ENCODE results near the gene EFCAB5. TPM values are rescaled to one million over a fixed set of nuclear protein-coding genes. Genes with fewer than 3 reads are reported as not detected.
A peak's percentile ranks its signal among the peaks of the same experiment; 100 is the strongest.
"Not testable (repeated sequence)": the region's sequence is repeated elsewhere in the genome, so short reads cannot be mapped to it uniquely, and the experiment has no call there.

Gene EFCAB5
- total RNA-seq, 1 experiment from 2014 or later: 0.07 TPM

GRCh38 chr17:30082773-30083172 is 141.3 kb downstream of the EFCAB5 start:
- Histone ChIP-seq H3K36me3 (ENCODE audit: insufficient read depth, low read length) (no peaks in the 10 kb centered on the region), H3K27me3 (ENCODE audit: low read length) (no peaks in the 10 kb centered on the region), H3K9ac (ENCODE audit: low read length) (no peak overlapping the region), H3K4me3 (ENCODE audit: low read length) (no peak overlapping the region), H3K27ac (ENCODE audit: low read length) (no peak overlapping the region), H3K4me1 (ENCODE audit: low read length) (no peaks in the 10 kb centered on the region), H3K9me3 (ENCODE audit: low read length) (no peaks in the 10 kb centered on the region), H2AFZ (ENCODE audit: low read length) (no peak overlapping the region), H3K4me2 (ENCODE audit: low read depth, low read length, poor library complexity, severe bottlenecking) (no peak overlapping the region), H3K79me2 (ENCODE audit: low read length) (no peaks in the 10 kb centered on the region), H4K20me1 (ENCODE audit: insufficient read depth, low read depth, low read length) (no peaks in the 10 kb centered on the region), H3K9me2 (replicated peaks; ENCODE audit: insufficient read depth, low read length) (no peaks in the 10 kb centered on the region)
- DNase-seq: no peak

- Histone ChIP-seq H3K27me3 (ENCODE audit: low read length) (no peaks in the 10 kb centered on the region), H3K4me3 (ENCODE audit: low read length) (no peak overlapping the region), H3K4me2 (ENCODE audit: low read depth, low read length, poor library complexity, severe bottlenecking) (no peak overlapping the region), H3K9me3 (ENCODE audit: low read length) (no peaks in the 10 kb centered on the region), H3K27ac (ENCODE audit: low read length) (no peak overlapping the region), H2AFZ (ENCODE audit: low read length) (no peak overlapping the region), H3K79me2 (ENCODE audit: low read length) (no peaks in the 10 kb centered on the region), H3K9me2 (replicated peaks; ENCODE audit: insufficient read depth, low read length) (no peaks in the 10 kb centered on the region), H4K20me1 (ENCODE audit: insufficient read depth, low read depth, low read length) (no peaks in the 10 kb centered on the region), H3K4me1 (ENCODE audit: low read length) (no peaks in the 10 kb centered on the region), H3K36me3 (ENCODE audit: insufficient read depth, low read length) (no peaks in the 10 kb centered on the region), H3K9ac (ENCODE audit: low read length) (no peak overlapping the region)
- DNase-seq: no peak
Observed at GRCh38 chr17:30084788-30085187, 143.4 kb downstream of the EFCAB5 start.

GRCh38 chr17:30086896-30087295 is 145.5 kb downstream of the EFCAB5 start:
- no peaks in the 10 kb centered on the region for H4K20me1 ChIP-seq (ENCODE audit: insufficient read depth, low read depth, low read length)
- no peaks in the 10 kb centered on the region for H3K36me3 ChIP-seq (ENCODE audit: insufficient read depth, low read length)
- H3K27ac ChIP-seq (ENCODE audit: low read length): no peak overlapping the region
- no peaks in the 10 kb centered on the region for H3K27me3 ChIP-seq (ENCODE audit: low read length)
- no peak overlapping the region for H2AFZ ChIP-seq (ENCODE audit: low read length)
- no peaks in the 10 kb centered on the region for H3K4me1 ChIP-seq (ENCODE audit: low read length)
- H3K4me2 ChIP-seq (ENCODE audit: low read depth, low read length, poor library complexity, severe bottlenecking): no peak overlapping the region
- no peaks in the 10 kb centered on the region for H3K79me2 ChIP-seq (ENCODE audit: low read length)
- H3K9me3 ChIP-seq (ENCODE audit: low read length): no peaks in the 10 kb centered on the region
- no peak overlapping the region for H3K4me3 ChIP-seq (ENCODE audit: low read length)
- no peak for DNase-seq
- no peak overlapping the region for H3K9ac ChIP-seq (ENCODE audit: low read length)
- H3K9me2 ChIP-seq (replicated peaks; ENCODE audit: insufficient read depth, low read length): no peaks in the 10 kb centered on the region

- DNase-seq; H3K36me3 ChIP-seq (ENCODE audit: insufficient read depth, low read length); H3K4me3 ChIP-seq (ENCODE audit: low read length); H3K9ac ChIP-seq (ENCODE audit: low read length); H4K20me1 ChIP-seq (ENCODE audit: insufficient read depth, low read depth, low read length); H2AFZ ChIP-seq (ENCODE audit: low read length); H3K9me2 ChIP-seq (replicated peaks; ENCODE audit: insufficient read depth, low read length); H3K27me3 ChIP-seq (ENCODE audit: low read length); H3K27ac ChIP-seq (ENCODE audit: low read length); H3K79me2 ChIP-seq (ENCODE audit: low read length); H3K4me1 ChIP-seq (ENCODE audit: low read length); H3K9me3 ChIP-seq (ENCODE audit: low read length); H3K4me2 ChIP-seq (ENCODE audit: low read depth, low read length, poor library complexity, severe bottlenecking): not testable (repeated sequence)
Observed at GRCh38 chr17:30087431-30087830, 146.0 kb downstream of the EFCAB5 start.

GRCh38 chr17:30091121-30091670 is 149.8 kb downstream of the EFCAB5 start:
- no peak overlapping the region for H3K9ac ChIP-seq (ENCODE audit: low read length)
- no peak overlapping the region for H2AFZ ChIP-seq (ENCODE audit: low read length)
- no peaks in the 10 kb centered on the region for H3K79me2 ChIP-seq (ENCODE audit: low read length)
- H3K27ac ChIP-seq (ENCODE audit: low read length): no peak overlapping the region
- no peaks in the 10 kb centered on the region for H4K20me1 ChIP-seq (ENCODE audit: insufficient read depth, low read depth, low read length)
- H3K4me1 ChIP-seq (ENCODE audit: low read length): no peaks in the 10 kb centered on the region
- no peaks in the 10 kb centered on the region for H3K9me3 ChIP-seq (ENCODE audit: low read length)
- no peak overlapping the region for H3K4me3 ChIP-seq (ENCODE audit: low read length)
- no peak overlapping the region for H3K4me2 ChIP-seq (ENCODE audit: low read depth, low read length, poor library complexity, severe bottlenecking)
- H3K36me3 ChIP-seq (ENCODE audit: insufficient read depth, low read length): no peaks in the 10 kb centered on the region
- H3K9me2 ChIP-seq (replicated peaks; ENCODE audit: insufficient read depth, low read length): no peaks in the 10 kb centered on the region
- H3K27me3 ChIP-seq (ENCODE audit: low read length): no peaks in the 10 kb centered on the region
- DNase-seq: no peak

- Histone ChIP-seq H3K9me3 (ENCODE audit: low read length) (no peaks in the 10 kb centered on the region), H3K4me1 (ENCODE audit: low read length) (no peaks in the 10 kb centered on the region), H3K36me3 (ENCODE audit: insufficient read depth, low read length) (no peaks in the 10 kb centered on the region), H3K79me2 (ENCODE audit: low read length) (no peaks in the 10 kb centered on the region), H3K4me2 (ENCODE audit: low read depth, low read length, poor library complexity, severe bottlenecking) (no peak overlapping the region), H3K27me3 (ENCODE audit: low read length) (no peaks in the 10 kb centered on the region), H2AFZ (ENCODE audit: low read length) (no peak overlapping the region), H3K27ac (ENCODE audit: low read length) (no peak overlapping the region), H3K4me3 (ENCODE audit: low read length) (no peak overlapping the region), H3K9me2 (replicated peaks; ENCODE audit: insufficient read depth, low read length) (no peaks in the 10 kb centered on the region), H4K20me1 (ENCODE audit: insufficient read depth, low read depth, low read length) (no peaks in the 10 kb centered on the region), H3K9ac (ENCODE audit: low read length) (no peak overlapping the region)
- DNase-seq: no peak
Observed at GRCh38 chr17:30091771-30092170, 150.3 kb downstream of the EFCAB5 start.

- Histone ChIP-seq H3K4me2 (ENCODE audit: low read depth, low read length, poor library complexity, severe bottlenecking) (no peak overlapping the region), H3K4me3 (ENCODE audit: low read length) (no peak overlapping the region), H3K9ac (ENCODE audit: low read length) (no peak overlapping the region), H3K27me3 (ENCODE audit: low read length) (no peaks in the 10 kb centered on the region), H3K36me3 (ENCODE audit: insufficient read depth, low read length) (no peaks in the 10 kb centered on the region), H4K20me1 (ENCODE audit: insufficient read depth, low read depth, low read length) (no peaks in the 10 kb centered on the region), H3K9me3 (ENCODE audit: low read length) (no peaks in the 10 kb centered on the region), H3K79me2 (ENCODE audit: low read length) (no peaks in the 10 kb centered on the region), H2AFZ (ENCODE audit: low read length) (no peak overlapping the region), H3K4me1 (ENCODE audit: low read length) (no peaks in the 10 kb centered on the region), H3K27ac (ENCODE audit: low read length) (no peak overlapping the region), H3K9me2 (replicated peaks; ENCODE audit: insufficient read depth, low read length) (no peaks in the 10 kb centered on the region)
- DNase-seq: no peak
Observed at GRCh38 chr17:30092886-30093285, 151.5 kb downstream of the EFCAB5 start.

- H3K79me2 ChIP-seq (ENCODE audit: low read length): no peaks in the 10 kb centered on the region
- H3K4me2 ChIP-seq (ENCODE audit: low read depth, low read length, poor library complexity, severe bottlenecking): no peak overlapping the region
- H3K9me3 ChIP-seq (ENCODE audit: low read length): no peaks in the 10 kb centered on the region
- H3K9ac ChIP-seq (ENCODE audit: low read length): no peak overlapping the region
- no peak overlapping the region for H2AFZ ChIP-seq (ENCODE audit: low read length)
- H3K9me2 ChIP-seq (replicated peaks; ENCODE audit: insufficient read depth, low read length): no peaks in the 10 kb centered on the region
- H3K36me3 ChIP-seq (ENCODE audit: insufficient read depth, low read length): no peaks in the 10 kb centered on the region
- peak; percentile 86 for DNase-seq
- H3K27me3 ChIP-seq (ENCODE audit: low read length): no peaks in the 10 kb centered on the region
- no peaks in the 10 kb centered on the region for H4K20me1 ChIP-seq (ENCODE audit: insufficient read depth, low read depth, low read length)
- no peak overlapping the region for H3K27ac ChIP-seq (ENCODE audit: low read length)
- no peak overlapping the region for H3K4me3 ChIP-seq (ENCODE audit: low read length)
- no peaks in the 10 kb centered on the region for H3K4me1 ChIP-seq (ENCODE audit: low read length)
Observed at GRCh38 chr17:30093463-30094147, 152.2 kb downstream of the EFCAB5 start.
